ENCODE measurements around the gene GRIP2.

- TF ChIP-seq CTCF (conservative IDR thresholded peaks at IDR 0.05; ENCODE audit: low read length) (no peak), EZH2phosphoT487 (IDR thresholded peaks at IDR 0.05; ENCODE audit: borderline replicate concordance, low read depth, low read length) (no peak)
Measured at GRCh38 chr3:14460342-14461005, 79.7 kb downstream of the GRIP2 start.

All from OCI-LY7 (cell line).